Activated CD8-positive, alpha-beta memory T cell treated with anti-CD3 and anti-CD28 coated beads, Interleukin-2, amount 50 U/mL, for 48 hours (primary cell): ENCODE results near the gene ARHGEF2.
A peak's percentile ranks its signal among the peaks of the same experiment; 100 is the strongest.

ENCODE experiments used
- DNase-seq: peaks from one replicate; pipeline ENCODE4 v3.0.0-alpha.2; 2020

The ARHGEF2 gene

GRCh38 chr1:155978325-155978972 is at the start of gene ARHGEF2:
TSS of gene ARHGEF2 (minus strand) at chr1:155978547. CDS start at chr1:155978427, 120 bp downstream.
- DNase-seq: peak; percentile 90

- no peak for DNase-seq
Measured at GRCh38 chr1:156026588-156026987, 48.2 kb upstream of the ARHGEF2 start.

- DNase-seq: peak; percentile 69
Measured at GRCh38 chr1:156025876-156026275, 47.5 kb upstream of the ARHGEF2 start.

GRCh38 chr1:156024801-156025200 is 46.5 kb upstream of the ARHGEF2 start:
- DNase-seq: no peak

- DNase-seq: no peak
Measured at GRCh38 chr1:156021954-156022353, 43.6 kb upstream of the ARHGEF2 start.

GRCh38 chr1:156021093-156021428 is 42.7 kb upstream of the ARHGEF2 start:
- DNase-seq: no peak

GRCh38 chr1:156020293-156021092 is 42.1 kb upstream of the ARHGEF2 start, which contains the start of gene SSR2:
TSS of gene SSR2 (minus strand) at chr1:156020951. CDS start at chr1:156020167, 784 bp downstream.
- DNase-seq: peak; percentile 86

- DNase-seq: no peak
Measured at GRCh38 chr1:156019946-156020292, 41.6 kb upstream of the ARHGEF2 start.

- DNase-seq: no peak
Measured at GRCh38 chr1:156014829-156015228, 36.5 kb upstream of the ARHGEF2 start.

- no peak for DNase-seq
Measured at GRCh38 chr1:156012051-156012817, 33.9 kb upstream of the ARHGEF2 start.

- no peak for DNase-seq
Measured at GRCh38 chr1:156009404-156009803, 31.1 kb upstream of the ARHGEF2 start.

- no peak for DNase-seq
Measured at GRCh38 chr1:156006666-156007376, 28.5 kb upstream of the ARHGEF2 start.

GRCh38 chr1:156004843-156005584 is 26.7 kb upstream of the ARHGEF2 start:
- no peak for DNase-seq

- no peak for DNase-seq
Measured at GRCh38 chr1:156003923-156004188, 25.5 kb upstream of the ARHGEF2 start.

- DNase-seq: no peak
Measured at GRCh38 chr1:156002188-156002911, 24.0 kb upstream of the ARHGEF2 start.

GRCh38 chr1:156001662-156002171 is 23.4 kb upstream of the ARHGEF2 start:
- DNase-seq: no peak

- no peak for DNase-seq
Measured at GRCh38 chr1:156001021-156001661, 22.8 kb upstream of the ARHGEF2 start.

- DNase-seq: no peak
Measured at GRCh38 chr1:155999964-156000363, 21.6 kb upstream of the ARHGEF2 start.

- DNase-seq: no peak
Measured at GRCh38 chr1:155996166-155996565, 17.8 kb upstream of the ARHGEF2 start.

- DNase-seq: no peak
Measured at GRCh38 chr1:155993595-155993994, 15.2 kb upstream of the ARHGEF2 start.
